Measurements from ENCODE around the gene PDE4DIP.
"Not testable (repeated sequence)": the region's sequence is repeated elsewhere in the genome, so short reads cannot be mapped to it uniquely, and the experiment has no call there.

The PDE4DIP gene

GRCh38 chr1:148923798-148924197, 79.6 kb downstream of the PDE4DIP start:
- not testable (repeated sequence) for DNase-seq

- not testable (repeated sequence) for DNase-seq
These were observed 83.4 kb downstream of the PDE4DIP start for GRCh38 chr1:148927645-148928044.

- DNase-seq: not testable (repeated sequence)
These were observed 85.0 kb downstream of the PDE4DIP start for GRCh38 chr1:148929253-148929652.

- DNase-seq: not testable (repeated sequence)
These were observed 91.3 kb downstream of the PDE4DIP start for GRCh38 chr1:148935381-148936002.

- not testable (repeated sequence) for DNase-seq
These were observed 98.7 kb downstream of the PDE4DIP start for GRCh38 chr1:148942906-148943305.

- not testable (repeated sequence) for DNase-seq
These were observed 100.9 kb downstream of the PDE4DIP start for GRCh38 chr1:148945130-148945529.

- DNase-seq: not testable (repeated sequence)
These were observed 104.5 kb downstream of the PDE4DIP start for GRCh38 chr1:148948768-148949167.

GRCh38 chr1:148951336-148952227, 107.4 kb downstream of the PDE4DIP start:
- DNase-seq: peak; percentile 89

GRCh38 chr1:148952253-148952937, 108.2 kb downstream of the PDE4DIP start:
- not testable (repeated sequence) for DNase-seq

GRCh38 chr1:148952938-148953616, 108.8 kb downstream of the PDE4DIP start:
- DNase-seq: peak; percentile 20

- not testable (repeated sequence) for DNase-seq
These were observed 109.5 kb downstream of the PDE4DIP start for GRCh38 chr1:148953730-148954129.

GRCh38 chr1:148958343-148958742, 114.1 kb downstream of the PDE4DIP start:
- DNase-seq: not testable (repeated sequence)

- DNase-seq: not testable (repeated sequence)
These were observed 116.2 kb downstream of the PDE4DIP start for GRCh38 chr1:148960212-148961000.

GRCh38 chr1:148962127-148962857, 118.1 kb downstream of the PDE4DIP start:
- DNase-seq: not testable (repeated sequence)

- DNase-seq: not testable (repeated sequence)
These were observed 121.9 kb downstream of the PDE4DIP start for GRCh38 chr1:148966084-148966483.

GRCh38 chr1:148967580-148967979, 123.4 kb downstream of the PDE4DIP start:
- not testable (repeated sequence) for DNase-seq

GRCh38 chr1:148968682-148969081, 124.5 kb downstream of the PDE4DIP start:
- DNase-seq: not testable (repeated sequence)

GRCh38 chr1:148969126-148969525, 124.9 kb downstream of the PDE4DIP start:
- DNase-seq: not testable (repeated sequence)

GRCh38 chr1:148975453-148975852, 131.2 kb downstream of the PDE4DIP start:
- DNase-seq: not testable (repeated sequence)

GRCh38 chr1:148975866-148976537, 131.8 kb downstream of the PDE4DIP start:
- not testable (repeated sequence) for DNase-seq
